HUES64 (cell line): ENCODE results near the gene OXLD1. TPM values are rescaled to one million over a fixed set of nuclear protein-coding genes. Genes with fewer than 3 reads are reported as not detected.
A peak's percentile ranks its signal among the peaks of the same experiment; 100 is the strongest.

Source experiments
- H3K27ac ChIP-seq: 2 replicates; pipeline ENCODE4 v1.7.0; 2013; ENCODE audit warnings: low read depth, low read length, inconsistent platforms
- H3K27me3 ChIP-seq: 2 replicates; pipeline ENCODE4 v1.6.1; 2013; ENCODE audit warnings: mild to moderate bottlenecking, low read length; ENCODE audit not compliant: insufficient read depth
- H3K36me3 ChIP-seq: 2 replicates; pipeline ENCODE4 v1.6.1; 2013; ENCODE audit warnings: mild to moderate bottlenecking, low read length; ENCODE audit not compliant: insufficient read depth
- H3K4me1 ChIP-seq: 2 replicates; pipeline ENCODE4 v1.6.1; 2013; ENCODE audit warnings: mild to moderate bottlenecking, low read length, moderate library complexity; ENCODE audit not compliant: insufficient read depth
- H3K4me3 ChIP-seq: 2 replicates; pipeline ENCODE4 v1.5.1; 2013; ENCODE audit warnings: mild to moderate bottlenecking, low read length, moderate library complexity
- H3K9ac ChIP-seq: 2 replicates; pipeline ENCODE4 v1.6.1; 2013; ENCODE audit warnings: mild to moderate bottlenecking, low read depth, low read length
- H3K9me3 ChIP-seq: 2 replicates; pipeline ENCODE4 v1.6.1; 2013; ENCODE audit warnings: low read depth, low read length; ENCODE audit not compliant: insufficient read depth
- WGBS: fragments of 150-250, 120-280 bp; methylation state at CpG from one replicate; pipeline ENCODE4 v1.1.7; 2013; ENCODE audit warnings: missing lambda C conversion rate; 5-methylcytosine and 5-hydroxymethylcytosine counted together
- polyA plus RNA-seq, 2 experiments: library from polyadenylated mRNA; stranded (reverse); fragments of 50-300 nt; gene quantifications; one replicate each; pipeline ENCODE4 v1.2.3, GENCODE V29; 2013

OXLD1 gene
- 26.7 TPM for polyA plus RNA-seq (2013, experiment 1 of 2)
- 28.5 TPM for polyA plus RNA-seq (2013, experiment 2 of 2)

DNA sequence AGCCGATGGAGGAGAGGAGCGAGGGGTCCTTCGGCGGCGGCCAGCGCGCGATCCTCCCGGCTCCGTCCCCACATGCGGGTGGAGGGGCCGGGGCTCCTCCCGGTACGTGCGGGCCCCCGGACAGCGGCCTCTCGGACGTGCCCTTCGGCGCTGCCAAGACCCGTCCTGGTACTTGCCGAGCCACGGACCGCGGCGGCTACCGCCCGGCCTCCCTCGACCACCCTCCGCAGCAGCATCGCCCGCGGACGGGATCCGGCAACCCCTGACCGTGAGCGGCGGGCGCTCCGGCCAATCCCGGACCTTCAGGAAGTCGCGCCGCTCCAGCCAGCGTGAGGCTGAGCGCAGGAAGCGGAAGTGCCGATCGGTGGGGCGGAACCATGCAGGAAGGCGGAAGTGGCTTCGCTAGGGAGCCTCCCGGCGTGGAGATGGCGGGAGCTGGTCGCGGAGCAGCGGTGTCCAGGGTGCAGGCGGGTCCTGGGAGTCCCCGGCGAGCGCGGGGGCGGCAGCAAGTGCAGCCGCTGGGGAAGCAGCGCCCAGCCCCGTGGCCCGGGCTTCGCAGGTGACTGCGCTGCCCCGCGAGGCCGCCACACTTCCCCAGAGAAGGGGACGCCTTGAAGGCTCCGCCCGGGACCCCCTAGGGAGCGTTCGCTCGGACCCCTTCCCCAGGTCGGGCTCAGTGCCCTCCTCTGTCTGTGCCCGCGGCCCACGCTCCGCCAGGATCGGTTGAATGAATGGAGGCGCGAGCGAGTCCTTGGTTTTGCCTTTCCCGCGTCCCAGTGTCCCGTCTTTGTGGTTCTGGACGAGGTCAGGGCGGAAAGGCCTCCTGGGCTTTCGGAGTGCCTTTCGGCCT is at the start of gene OXLD1, which contains the start of gene CCDC137:
TSS of gene OXLD1 (minus strand) at position 264 of the 850 bp plus-strand sequence. CDS start at position 236, 28 bp downstream.
TSS of gene CCDC137 (plus strand) at position 396 of the 850 bp plus-strand sequence. CDS start at position 426, 30 bp downstream.
- peak within 1 kb of the TSS; percentile 85 for H3K9ac ChIP-seq
- H3K4me1 ChIP-seq: peaks cover 16% of the 10 kb centered on the region
- no peaks in the 10 kb centered on the region for H3K27me3 ChIP-seq
- H3K4me3 ChIP-seq: peak within 1 kb of the TSS; percentile 95
- no peaks in the 10 kb centered on the region for H3K9me3 ChIP-seq
- H3K36me3 ChIP-seq: peaks cover 52% of the 10 kb centered on the region
- peak within 1 kb of the TSS; percentile 84 for H3K27ac ChIP-seq
- under 1% methylated on average over 96 of the region's 96 CpGs for WGBS

DNA sequence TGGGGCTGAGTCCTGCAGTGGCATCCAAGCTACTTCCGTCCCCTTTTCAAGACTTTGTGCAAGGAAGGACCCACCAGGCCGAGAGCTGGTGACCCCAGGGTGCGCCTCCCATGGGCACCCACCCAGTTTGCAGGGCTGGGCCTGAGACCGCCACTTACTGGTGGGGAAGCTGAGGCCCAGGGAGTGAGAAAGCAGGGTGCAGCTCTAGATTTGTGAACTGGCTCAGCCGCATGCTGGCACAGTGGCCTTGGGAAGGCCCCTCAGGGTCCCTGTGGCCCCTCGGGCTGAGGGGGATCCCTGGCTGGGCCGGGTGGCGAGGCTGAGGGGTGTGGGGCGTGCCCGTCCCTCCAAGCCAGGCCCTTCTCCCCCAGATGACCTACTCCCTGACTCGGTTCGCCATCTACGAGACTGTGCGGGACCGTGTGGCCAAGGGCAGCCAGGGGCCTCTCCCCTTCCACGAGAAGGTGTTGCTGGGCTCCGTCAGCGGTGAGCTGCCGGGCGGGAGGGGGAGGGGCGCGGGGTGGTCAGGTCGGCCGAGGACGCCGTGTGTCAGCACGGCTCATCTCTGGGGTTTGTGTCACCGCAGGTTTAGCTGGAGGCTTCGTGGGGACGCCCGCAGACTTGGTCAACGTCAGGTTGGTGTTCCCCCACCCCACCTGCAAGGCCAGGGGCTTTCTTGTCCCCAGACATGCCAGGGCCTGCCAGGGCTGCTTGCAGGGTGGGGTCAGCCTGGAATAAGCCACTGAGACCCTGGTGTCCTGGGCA is 48.9 kb upstream of the OXLD1 start:
- H3K4me1 ChIP-seq: peaks cover 6% of the 10 kb centered on the region; the same call in 1 of the 2 replicates
- H3K4me3 ChIP-seq: no peak overlapping the region
- WGBS: 89% methylated on average over 32 of the region's 32 CpGs
- no peak overlapping the region for H3K9ac ChIP-seq
- H3K9me3 ChIP-seq: no peaks in the 10 kb centered on the region
- H3K27ac ChIP-seq: no peak overlapping the region
- peaks cover 14% of the 10 kb centered on the region for H3K36me3 ChIP-seq
- no peaks in the 10 kb centered on the region for H3K27me3 ChIP-seq

- Histone ChIP-seq H3K27me3 (no peaks in the 10 kb centered on the region), H3K27ac (no peak overlapping the region), H3K9me3 (no peaks in the 10 kb centered on the region), H3K4me1 (peaks cover 10% of the 10 kb centered on the region; the same call in 1 of the 2 replicates), H3K36me3 (peaks cover 13% of the 10 kb centered on the region), H3K9ac (no peak overlapping the region), H3K4me3 (no peak overlapping the region)
- 96% methylated on average over 39 of the region's 39 CpGs for WGBS
Observed at GRCh38 chr17:81714412-81715106, 48.2 kb upstream of the OXLD1 start.

- H3K27ac ChIP-seq: no peak overlapping the region
- WGBS: 76% methylated on average over 36 of the region's 36 CpGs
- H3K36me3 ChIP-seq: peaks cover 10% of the 10 kb centered on the region
- no peaks in the 10 kb centered on the region for H3K27me3 ChIP-seq
- H3K4me3 ChIP-seq: peak overlapping the region; percentile 75
- no peaks in the 10 kb centered on the region for H3K9me3 ChIP-seq
- peaks cover 10% of the 10 kb centered on the region; the same call in 1 of the 2 replicates for H3K4me1 ChIP-seq
- 0 out of 2 replicates have a peak overlapping the region, but pooled peaks have one; percentile 77 for H3K9ac ChIP-seq
Observed at GRCh38 chr17:81713556-81714411, 47.4 kb upstream of the OXLD1 start.

DNA sequence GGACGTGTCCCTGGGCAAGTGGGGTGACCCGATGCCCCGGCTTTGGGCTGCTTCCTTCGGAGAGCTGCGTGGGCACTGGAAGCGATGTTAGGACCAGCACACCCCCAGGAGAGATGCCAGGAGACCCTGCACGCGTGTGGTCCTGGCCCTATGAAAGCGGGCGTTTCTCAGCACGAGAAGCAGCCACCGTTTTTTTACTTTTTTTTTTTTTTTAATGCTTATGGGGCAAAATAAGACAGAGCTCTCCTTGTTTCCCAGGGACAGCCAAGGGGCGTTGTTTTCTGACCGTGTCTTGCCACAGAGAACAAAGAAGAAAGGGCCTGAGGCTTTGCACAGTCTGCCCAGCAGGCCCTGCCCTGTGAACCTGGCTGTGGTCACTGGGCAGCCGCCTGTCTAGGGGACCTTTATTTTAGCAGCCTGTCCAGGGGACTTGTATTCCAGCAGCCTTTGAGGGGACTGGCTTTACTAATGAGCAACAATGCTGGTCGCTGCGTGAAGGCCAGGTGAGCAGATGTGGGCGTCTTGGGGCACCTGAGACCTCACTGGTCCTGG is 46.7 kb upstream of the OXLD1 start:
- Histone ChIP-seq H3K9me3 (no peaks in the 10 kb centered on the region), H3K27ac (no peak overlapping the region), H3K4me1 (peaks cover 10% of the 10 kb centered on the region; the same call in 1 of the 2 replicates), H3K27me3 (no peaks in the 10 kb centered on the region), H3K4me3 (peak overlapping the region; percentile 75), H3K9ac (peak overlapping the region; percentile 77), H3K36me3 (peaks cover 6% of the 10 kb centered on the region)
- 44% methylated on average over 18 of the region's 18 CpGs for WGBS

DNA sequence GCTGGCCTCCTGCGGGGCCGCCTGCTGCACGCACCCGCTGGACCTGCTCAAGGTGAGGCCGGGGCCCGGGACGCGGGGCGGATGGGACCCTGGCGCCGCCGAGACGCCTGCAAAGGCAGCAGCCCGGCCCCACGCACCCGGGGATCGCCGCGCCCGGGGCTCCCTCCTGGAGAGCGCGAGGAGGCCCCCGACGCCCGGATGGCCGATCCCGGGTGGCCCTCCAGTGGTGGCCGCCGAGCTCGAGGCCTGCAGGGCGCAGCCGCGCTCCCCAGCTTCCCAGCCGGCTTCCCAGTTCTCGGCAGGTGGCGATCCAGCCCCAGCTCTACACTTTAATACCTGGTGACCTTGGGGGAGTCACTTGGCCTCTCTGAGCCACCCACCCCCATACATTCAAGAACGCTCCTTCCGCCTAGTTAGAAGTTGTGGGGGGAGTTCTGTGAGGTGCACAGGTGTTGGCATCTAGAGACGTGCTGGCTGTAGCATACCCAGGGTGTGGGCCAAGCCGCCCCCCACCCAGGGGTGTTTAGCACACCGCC is 46.1 kb upstream of the OXLD1 start:
- Histone ChIP-seq H3K27me3 (no peaks in the 10 kb centered on the region), H3K4me1 (peaks cover 10% of the 10 kb centered on the region; the same call in 1 of the 2 replicates), H3K36me3 (peaks cover 6% of the 10 kb centered on the region), H3K4me3 (peak overlapping the region; percentile 75), H3K27ac (no peak overlapping the region), H3K9ac (peak overlapping the region; percentile 77), H3K9me3 (no peaks in the 10 kb centered on the region)
- WGBS: 2% methylated on average over 39 of the region's 41 CpGs

DNA sequence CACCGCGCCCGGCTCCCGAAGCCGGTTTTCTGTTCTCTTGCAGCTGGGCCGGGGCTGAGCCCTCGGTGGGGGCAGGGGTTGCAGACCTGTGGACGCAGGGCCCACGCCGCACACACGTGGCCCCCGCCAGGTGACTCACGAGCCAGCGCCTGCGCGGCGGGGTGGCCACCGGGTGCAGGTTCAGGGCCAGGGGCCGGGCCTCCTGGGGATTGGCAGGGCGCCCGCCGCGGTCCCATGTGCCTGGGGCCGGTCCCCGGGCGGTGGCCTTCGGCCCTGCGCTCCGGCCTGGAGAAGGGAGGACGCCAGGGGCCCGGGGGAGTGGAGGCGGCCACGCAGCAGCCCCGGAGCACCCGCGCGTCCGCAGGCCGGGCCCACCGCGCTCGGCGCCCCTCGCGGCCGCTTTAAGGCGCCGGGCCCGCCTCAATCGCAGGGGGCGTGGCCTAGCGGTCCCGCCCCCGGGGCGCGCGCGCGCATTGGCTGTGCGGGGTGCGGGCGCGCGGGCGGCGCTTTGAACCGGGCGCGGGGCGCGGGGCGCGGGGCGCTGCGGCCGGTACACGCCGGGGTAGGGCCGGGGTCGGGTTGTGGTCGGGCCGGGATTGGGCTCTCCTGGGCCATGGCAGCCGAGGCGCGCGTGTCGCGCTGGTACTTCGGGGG is 45.5 kb upstream of the OXLD1 start, which contains the start of gene SLC25A10:
TSS of gene SLC25A10 (plus strand) at position 471 of the 654 bp plus-strand sequence. CDS start at position 614, 143 bp downstream.
- under 1% methylated on average over 89 of the region's 89 CpGs for WGBS
- no peak within 1 kb of the TSS for H3K27ac ChIP-seq

GRCh38 chr17:81710514-81711308 is 44.3 kb upstream of the OXLD1 start:
- Histone ChIP-seq H3K9me3 (no peaks in the 10 kb centered on the region), H3K4me1 (peaks cover 10% of the 10 kb centered on the region; the same call in 1 of the 2 replicates), H3K36me3 (peaks cover 23% of the 10 kb centered on the region), H3K27me3 (no peaks in the 10 kb centered on the region), H3K4me3 (peak overlapping the region; percentile 75), H3K9ac (peak overlapping the region; percentile 27), H3K27ac (no peak overlapping the region)
- 8% methylated on average over 29 of the region's 29 CpGs for WGBS

More for the DNA sequence above, 45.5 kb upstream of the OXLD1 start, which contains the start of gene SLC25A10:
- H3K9me3 ChIP-seq: no peaks in the 10 kb centered on the region
- no peaks in the 10 kb centered on the region for H3K27me3 ChIP-seq
- peak within 1 kb of the TSS; percentile 75 for H3K4me3 ChIP-seq
- peak within 1 kb of the TSS; percentile 77 for H3K9ac ChIP-seq
- peaks cover 11% of the 10 kb centered on the region for H3K36me3 ChIP-seq
- H3K4me1 ChIP-seq: peaks cover 10% of the 10 kb centered on the region; the same call in 1 of the 2 replicates
